ENCODE data around the gene KCNQ2. TPM values are rescaled to one million over a fixed set of nuclear protein-coding genes. Genes with fewer than 3 reads are reported as not detected.
"Not testable (repeated sequence)": the region's sequence is repeated elsewhere in the genome, so short reads cannot be mapped to it uniquely, and the experiment has no call there.

The KCNQ2 gene
- under 1 TPM; 0.19 to 0.37 TPM for total RNA-seq

- H3K36me3 Mint-ChIP-seq, result no peaks in the 10 kb centered on the region
- peak within 1 kb of the TSS; percentile 25 for H3K27ac Mint-ChIP-seq
- ATAC-seq (ENCODE audit: low read depth), result no peak
- no peaks in the 10 kb centered on the region for H3K9me3 Mint-ChIP-seq
- H3K4me3 Mint-ChIP-seq, result no peak within 1 kb of the TSS
- no peaks in the 10 kb centered on the region for H3K4me1 Mint-ChIP-seq
- H3K27me3 Mint-ChIP-seq, result peaks cover 41% of the 10 kb centered on the region
- DNase-seq, result no peak
- POLR2A ChIA-PET, result no interaction called here
Observed at GRCh38 chr20:63471981-63472831, at the start of gene KCNQ2. Gene KCNQ2 (minus strand): TSS chr20:63472655. CDS start chr20:63472463, 192 bp downstream.

- POLR2A ChIA-PET, result interaction anchor here (0.6 to 7.3 kb wide), 36 partner anchors 8 to 562 kb away, joined by 3 to 88 read pairs (median 4); partner anchors contain the start of genes ARFRP1, DNAJC5, GMEB2 and HELZ2
- Mint-ChIP-seq H3K36me3 (peaks cover 22% of the 10 kb centered on the region), H3K4me1 (peaks cover 9% of the 10 kb centered on the region), H3K27ac (peak overlapping the region; percentile 61), H3K9me3 (peaks cover 6% of the 10 kb centered on the region), H3K27me3 (peaks cover 5% of the 10 kb centered on the region), H3K4me3 (peak overlapping the region; percentile 79)
- DNase-seq (no peak), ATAC-seq (ENCODE audit: low read depth) (no peak)
Observed at GRCh38 chr20:63521602-63522001, 49.1 kb upstream of the KCNQ2 start.

- Mint-ChIP-seq H3K36me3 (peaks cover 22% of the 10 kb centered on the region), H3K27ac (peak overlapping the region; percentile 61), H3K4me3 (peak overlapping the region; percentile 79), H3K9me3 (peaks cover 6% of the 10 kb centered on the region), H3K4me1 (peaks cover 9% of the 10 kb centered on the region), H3K27me3 (peaks cover 5% of the 10 kb centered on the region)
- peak; percentile 59 for ATAC-seq (ENCODE audit: low read depth)
- POLR2A ChIA-PET, result interaction anchor here (0.6 to 7.3 kb wide), 40 partner anchors 8 to 897 kb away, joined by 3 to 88 read pairs (median 4); partner anchors contain the start of genes ARFRP1, DNAJC5, GMEB2 and HELZ2
- DNase-seq, result peak; percentile 85
Observed at GRCh38 chr20:63520934-63521601, 48.6 kb upstream of the KCNQ2 start.

- POLR2A ChIA-PET, result interaction anchor here (0.7 to 7.3 kb wide), 30 partner anchors 9 to 897 kb away, joined by 3 to 88 read pairs (median 4); partner anchors contain the start of genes ARFRP1, GMEB2, HELZ2 and PRPF6
- ATAC-seq (ENCODE audit: low read depth), result peak; percentile 72
Observed at GRCh38 chr20:63520504-63520933, 48.1 kb upstream of the KCNQ2 start, which contains the start of gene PPDPF. Gene PPDPF (plus strand): TSS chr20:63520765. CDS start chr20:63521309, 544 bp downstream.

GRCh38 chr20:63519668-63520503 is 47.4 kb upstream of the KCNQ2 start:
- Mint-ChIP-seq H3K4me1 (peaks cover 11% of the 10 kb centered on the region), H3K27me3 (peaks cover 9% of the 10 kb centered on the region), H3K27ac (peak overlapping the region; percentile 75), H3K4me3 (peak overlapping the region; percentile 74), H3K9me3 (peaks cover 9% of the 10 kb centered on the region), H3K36me3 (peaks cover 24% of the 10 kb centered on the region)
- peak; percentile 85 for DNase-seq
- ATAC-seq (ENCODE audit: low read depth), result peak; percentile 68
- POLR2A ChIA-PET, result interaction anchor here (1.0 to 7.3 kb wide), 18 partner anchors 10 to 896 kb away, joined by 3 to 88 read pairs (median 5); partner anchors contain the start of genes ARFRP1, GMEB2, HELZ2 and PRPF6

More at GRCh38 chr20:63520504-63520933, 48.1 kb upstream of the KCNQ2 start, which contains the start of gene PPDPF:
- Mint-ChIP-seq H3K27me3 (peaks cover 6% of the 10 kb centered on the region), H3K27ac (peak within 1 kb of the TSS; percentile 75), H3K4me1 (peaks cover 9% of the 10 kb centered on the region), H3K36me3 (peaks cover 22% of the 10 kb centered on the region), H3K4me3 (peak within 1 kb of the TSS; percentile 79), H3K9me3 (peaks cover 7% of the 10 kb centered on the region)
- peak; percentile 93 for DNase-seq

GRCh38 chr20:63518946-63519667 is 46.7 kb upstream of the KCNQ2 start:
- H3K4me1 Mint-ChIP-seq, result peaks cover 9% of the 10 kb centered on the region
- H3K27me3 Mint-ChIP-seq, result peaks cover 13% of the 10 kb centered on the region
- H3K9me3 Mint-ChIP-seq, result peaks cover 11% of the 10 kb centered on the region
- DNase-seq, result peak; percentile 34
- ATAC-seq (ENCODE audit: low read depth), result no peak
- POLR2A ChIA-PET, result interaction anchor here (2.5 to 7.3 kb wide), 2 partner anchors 17 to 122 kb away, joined by 20 to 88 read pairs; partner anchors contain the start of gene PTK6
- H3K4me3 Mint-ChIP-seq, result peak overlapping the region; percentile 74
- H3K36me3 Mint-ChIP-seq, result peaks cover 22% of the 10 kb centered on the region
- H3K27ac Mint-ChIP-seq, result peak overlapping the region; percentile 75

- H3K9me3 Mint-ChIP-seq, result peaks cover 7% of the 10 kb centered on the region
- H3K36me3 Mint-ChIP-seq, result peaks cover 16% of the 10 kb centered on the region
- H3K4me1 Mint-ChIP-seq, result peaks cover 6% of the 10 kb centered on the region
- no peak overlapping the region for H3K4me3 Mint-ChIP-seq
- H3K27ac Mint-ChIP-seq, result no peak overlapping the region
- peaks cover 15% of the 10 kb centered on the region for H3K27me3 Mint-ChIP-seq
- POLR2A ChIA-PET, result no interaction called here
- DNase-seq (no peak), ATAC-seq (ENCODE audit: low read depth) (no peak)
Observed at GRCh38 chr20:63518351-63518861, 46.0 kb upstream of the KCNQ2 start.

GRCh38 chr20:63517376-63518309 is 45.2 kb upstream of the KCNQ2 start:
- H3K4me3 Mint-ChIP-seq, result no peak overlapping the region

GRCh38 chr20:63514520-63514919 is 42.1 kb upstream of the KCNQ2 start:
- H3K9me3 Mint-ChIP-seq; ATAC-seq (ENCODE audit: low read depth); DNase-seq; POLR2A ChIA-PET; H3K4me1 Mint-ChIP-seq; H3K4me3 Mint-ChIP-seq; H3K27ac Mint-ChIP-seq; H3K36me3 Mint-ChIP-seq: not testable (repeated sequence)
- H3K27me3 Mint-ChIP-seq, result peaks cover 46% of the 10 kb centered on the region

More at GRCh38 chr20:63517376-63518309, 45.2 kb upstream of the KCNQ2 start:
- Mint-ChIP-seq H3K9me3 (peaks cover 6% of the 10 kb centered on the region), H3K27me3 (peaks cover 22% of the 10 kb centered on the region), H3K36me3 (peaks cover 9% of the 10 kb centered on the region), H3K27ac (no peak overlapping the region), H3K4me1 (peaks cover 5% of the 10 kb centered on the region)
- ATAC-seq (ENCODE audit: low read depth), result no peak
- POLR2A ChIA-PET, result no interaction called here
- no peak for DNase-seq

GRCh38 chr20:63513207-63513606 is 40.8 kb upstream of the KCNQ2 start:
- Mint-ChIP-seq H3K4me1 (peaks cover 3% of the 10 kb centered on the region), H3K27me3 (peaks cover 55% of the 10 kb centered on the region)
- ATAC-seq (ENCODE audit: low read depth), result no peak

GRCh38 chr20:63509088-63509564 is 36.7 kb upstream of the KCNQ2 start:
- POLR2A ChIA-PET, result no interaction called here
- Mint-ChIP-seq H3K4me3 (no peak overlapping the region), H3K4me1 (peaks cover 6% of the 10 kb centered on the region), H3K36me3 (no peaks in the 10 kb centered on the region), H3K9me3 (peaks cover 5% of the 10 kb centered on the region), H3K27ac (no peak overlapping the region), H3K27me3 (peaks cover 49% of the 10 kb centered on the region)
- DNase-seq, result no peak
- ATAC-seq (ENCODE audit: low read depth), result no peak

More at GRCh38 chr20:63513207-63513606, 40.8 kb upstream of the KCNQ2 start:
- Mint-ChIP-seq H3K36me3 (peaks cover 2% of the 10 kb centered on the region), H3K9me3 (peaks cover 7% of the 10 kb centered on the region), H3K27ac (no peak overlapping the region), H3K4me3 (no peak overlapping the region)
- POLR2A ChIA-PET, result no interaction called here
- DNase-seq, result no peak

Data from activated naive CD8-positive, alpha-beta T cell treated with anti-CD3 and anti-CD28 coated beads, Interleukin-2, amount 10 ng/mL, durations not matched to agents 7 days and 5 days (primary cell).